Measurements from ENCODE around the gene IL4I1. TPM values are rescaled to one million over a fixed set of nuclear protein-coding genes. Genes with fewer than 3 reads are reported as not detected.

The IL4I1 gene
- total and polyA plus RNA-seq, 2 of the 4 experiments (the other 2 are of a cell fraction) = 0.31 to 0.36 TPM

DNA sequence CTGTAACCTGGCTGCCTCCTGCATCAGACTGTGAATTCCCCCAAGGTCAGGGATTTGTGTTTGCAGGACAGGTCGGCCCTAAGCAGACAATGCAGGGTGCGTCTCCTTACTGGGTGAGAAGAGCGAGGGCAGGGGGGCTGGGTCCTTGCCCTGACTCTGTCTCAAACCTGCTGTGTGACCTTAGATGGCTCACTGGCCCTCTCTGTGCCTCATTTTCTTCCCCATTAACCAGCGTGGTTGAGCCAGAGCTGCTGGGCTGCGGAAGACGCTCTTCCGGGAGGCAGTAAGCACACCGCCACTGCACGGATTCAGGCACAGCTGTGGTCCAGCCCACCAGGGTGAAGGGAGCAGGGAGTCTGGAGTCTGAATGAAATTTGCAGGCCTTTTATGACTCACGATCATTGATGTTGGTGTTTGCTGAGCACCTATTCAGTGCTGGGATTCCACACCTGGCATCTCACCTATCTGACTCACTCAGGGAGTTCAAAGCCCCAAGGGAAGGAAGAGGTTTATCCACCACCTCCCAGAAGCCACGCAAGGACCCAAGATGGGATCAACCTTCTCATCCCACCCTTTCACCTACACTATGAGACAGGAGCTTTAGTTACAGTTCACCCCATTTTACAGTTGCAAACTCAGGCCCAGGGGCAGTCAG is 22.1 kb downstream of the IL4I1 start (continued):
- TF ChIP-seq RFX5 (IDR thresholded peaks at IDR 0.05; ENCODE audit: low read depth, low read length) = no peak

DNA sequence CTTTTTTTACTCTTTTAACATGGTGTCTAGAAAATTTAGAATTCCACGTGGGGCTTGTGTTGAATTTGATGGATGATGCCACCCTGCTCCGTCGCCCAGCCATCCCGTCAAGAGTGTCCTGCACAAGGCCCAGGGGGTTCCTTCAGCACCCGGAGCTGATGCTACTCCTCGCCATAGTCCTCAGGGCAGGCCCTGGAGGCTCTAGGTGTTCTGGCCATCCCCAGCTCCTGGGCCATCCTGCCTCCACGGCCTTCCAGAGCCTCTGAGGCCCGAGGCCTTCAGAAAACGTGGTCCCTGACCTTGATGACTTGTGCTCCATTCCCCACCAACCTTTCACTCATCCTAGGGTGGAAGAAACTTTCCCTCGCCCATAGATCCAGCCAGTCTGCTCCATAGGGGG is 22.9 kb downstream of the IL4I1 start:
- peaks cover 11% of the 10 kb centered on the region for H3K4me1 ChIP-seq (ENCODE audit: control insufficient read depth, insufficient read depth, low read length)
- H3K4me3 ChIP-seq (ENCODE audit: insufficient read depth, low read depth, low read length) = no peak overlapping the region
- ChIA-PET POLR2A (ENCODE audit: unreplicated experiment) (no interaction called here), CTCF (no interaction called here)
- DNase-seq = no peak
- peaks cover 7% of the 10 kb centered on the region; the same call in 1 of the 2 replicates for H3K36me3 ChIP-seq (ENCODE audit: control insufficient read depth, insufficient read depth, low read length)
- no peak overlapping the region for H3K56ac ChIP-seq (ENCODE audit: extremely low read depth, insufficient read depth, low read length)
- H3K23ac ChIP-seq (ENCODE audit: low read depth, low read length) = no peak overlapping the region
- WGBS, 2 experiments (ENCODE audit: extremely low coverage in 2 of 2, insufficient read length in 1 of 2) = 92% methylated on average over 5 of the region's 10 CpGs; no CpG with 5 or more reads in 1 of the 2 experiments
- no peak overlapping the region for H4K91ac ChIP-seq (ENCODE audit: insufficient read depth, low read depth, low read length)
- TF ChIP-seq CEBPB (IDR thresholded peaks at IDR 0.05; ENCODE audit: low read depth, low read length) (no peak), RCOR1 (IDR thresholded peaks at IDR 0.05; ENCODE audit: insufficient replicate concordance, low read length) (no peak), CHD1 (IDR thresholded peaks at IDR 0.05; ENCODE audit: low read depth, low read length) (no peak), RAD21 (IDR thresholded peaks at IDR 0.05; ENCODE audit: low read length) (no peak), SMC3 (IDR thresholded peaks at IDR 0.05; ENCODE audit: low read depth, low read length) (no peak), FOS (IDR thresholded peaks at IDR 0.05; ENCODE audit: low read depth, low read length) (no peak)
- no peak overlapping the region for H2BK5ac ChIP-seq (ENCODE audit: low read depth, low read length, poor library complexity, severe bottlenecking)
- no peak overlapping the region for H2AK5ac ChIP-seq (ENCODE audit: low read depth, low read length)
- H2BK15ac ChIP-seq (ENCODE audit: low read depth, low read length) = no peak overlapping the region
- H4K20me1 ChIP-seq (ENCODE audit: insufficient read depth, low read length) = no peaks in the 10 kb centered on the region; the same call in 1 of the 2 replicates
- no peaks in the 10 kb centered on the region for H3K27me3 ChIP-seq (ENCODE audit: control insufficient read depth, insufficient read depth, low read length)
- no peak overlapping the region for H2BK120ac ChIP-seq (ENCODE audit: low read depth, low read length)
- no peak for ATAC-seq (ENCODE audit: low read depth)
- dilution Hi-C loops (cut with HindIII; ENCODE audit: low sequenced_read_pairs, unreplicated experiment) = no loop called here
- H2BK20ac ChIP-seq (ENCODE audit: low read depth, low read length) = no peak overlapping the region
- no peak overlapping the region for H3K9ac ChIP-seq (ENCODE audit: low read depth, low read length)
- no peak overlapping the region for H2AFZ ChIP-seq (replicated peaks; ENCODE audit: low read length, poor library complexity)
- H3K14ac ChIP-seq (replicated peaks; ENCODE audit: low read depth, low read length) = no peak overlapping the region
- H3K27ac ChIP-seq (ENCODE audit: insufficient read depth, low read length) = no peak overlapping the region
- no peak overlapping the region for H3K4me2 ChIP-seq (ENCODE audit: low read depth, low read length)
- no peak overlapping the region for H2AK9ac ChIP-seq (replicated peaks; ENCODE audit: low read depth, low read length, poor library complexity)
- in situ Hi-C loops (cut with MboI; ENCODE audit: low sequenced_read_pairs) = no loop called here
- H3K4ac ChIP-seq (ENCODE audit: low read depth, low read length) = no peak overlapping the region
- intact Hi-C loops (cut with micrococcal nuclease) = no loop called here
- H3K9me1 ChIP-seq (ENCODE audit: insufficient read depth, low read length) = peaks cover 7% of the 10 kb centered on the region
- no TSS peak for BruUV-seq (replicated peaks)
- H4K8ac ChIP-seq (ENCODE audit: low read depth in 2 of 2, low read length in 2 of 2) = no peak overlapping the region
- H3K18ac ChIP-seq (ENCODE audit: low read depth, low read length) = no peak overlapping the region
- peaks cover 22 to 58% of the 10 kb centered on the region in 2 experiments; a peak in 3 of 4 replicates for H3K79me1 ChIP-seq (ENCODE audit: low read depth in 1 of 2, low read length in 2 of 2)
- H3K9me3 ChIP-seq (ENCODE audit: control insufficient read depth, insufficient read depth, low read length) = no peaks in the 10 kb centered on the region
- no peak overlapping the region for H4K5ac ChIP-seq (ENCODE audit: low read depth, low read length)
